DMS153 (cell line): ENCODE results near the gene SCAF8.
A peak's percentile ranks its signal among the peaks of the same experiment; 100 is the strongest.
"Not testable (repeated sequence)": the region's sequence is repeated elsewhere in the genome, so short reads cannot be mapped to it uniquely, and the experiment has no call there.

Experiments
- DNase-seq: peaks from one replicate; lab custom pipeline; 2025; lab: John Stamatoyannopoulos, UW

Gene SCAF8

DNA sequence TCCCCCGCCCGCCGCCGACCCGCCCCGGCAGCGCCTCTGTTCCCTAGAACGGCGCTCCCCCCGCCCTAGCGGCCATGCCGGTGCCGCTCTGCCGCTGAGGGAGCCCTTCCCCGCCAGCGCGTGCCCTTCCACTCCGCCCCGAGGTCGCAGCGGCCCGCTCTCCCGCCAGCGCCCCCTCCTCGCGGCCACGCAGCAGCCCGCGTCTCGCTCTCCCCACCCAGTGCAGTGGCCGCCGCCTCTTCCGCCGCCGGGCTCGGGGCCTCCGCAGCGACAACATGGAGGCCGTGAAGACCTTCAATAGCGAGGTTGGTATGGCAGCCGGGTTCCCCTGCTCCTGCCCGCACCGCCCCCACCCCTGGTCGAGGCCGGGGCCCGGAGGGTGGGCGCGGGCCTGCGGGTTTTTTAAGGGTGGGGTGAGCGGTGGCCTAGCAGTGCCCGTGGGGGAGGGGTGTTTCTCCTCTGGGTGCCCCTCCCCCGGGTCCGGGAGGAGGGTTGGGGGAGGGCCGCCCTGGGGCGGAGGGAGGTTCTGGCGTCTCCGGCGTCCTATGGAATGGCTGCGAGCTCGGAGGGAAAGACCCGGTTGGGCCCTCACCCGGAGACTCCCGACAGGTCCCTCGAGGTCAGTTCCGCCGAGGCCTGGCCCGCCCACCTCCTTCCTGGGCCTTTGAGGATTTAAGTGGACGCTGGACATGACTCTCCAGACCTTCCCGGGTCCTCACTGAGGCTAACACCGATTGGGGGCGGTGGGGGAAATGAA lies 588 bp downstream of the SCAF8 start:
- DNase-seq: peak; percentile 63

- DNase-seq: no peak
Measured at GRCh38 chr6:154736618-154737259, 3.5 kb downstream of the SCAF8 start.

- no peak for DNase-seq
Measured at GRCh38 chr6:154737424-154737823, 4.2 kb downstream of the SCAF8 start.

DNA sequence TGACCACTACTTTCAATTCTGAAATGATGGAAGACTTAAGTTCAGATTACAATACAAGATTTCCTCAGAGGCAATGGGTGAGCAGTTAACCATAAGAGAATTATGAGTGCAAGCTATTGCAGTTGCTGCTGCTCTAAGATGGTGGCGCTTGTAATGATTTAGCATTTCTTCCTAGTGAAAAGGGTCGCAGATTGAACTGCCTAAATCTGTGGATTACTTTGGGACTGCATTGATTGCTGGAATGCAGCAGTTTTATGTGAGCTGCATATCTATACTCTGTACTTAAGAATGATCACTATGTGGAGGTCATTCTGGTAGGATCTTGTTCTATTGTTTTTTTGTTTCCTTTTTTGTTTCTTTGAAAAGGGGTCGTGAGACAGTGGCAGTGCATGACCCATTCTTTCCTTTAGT lies 5.3 kb downstream of the SCAF8 start:
- DNase-seq: no peak

DNA sequence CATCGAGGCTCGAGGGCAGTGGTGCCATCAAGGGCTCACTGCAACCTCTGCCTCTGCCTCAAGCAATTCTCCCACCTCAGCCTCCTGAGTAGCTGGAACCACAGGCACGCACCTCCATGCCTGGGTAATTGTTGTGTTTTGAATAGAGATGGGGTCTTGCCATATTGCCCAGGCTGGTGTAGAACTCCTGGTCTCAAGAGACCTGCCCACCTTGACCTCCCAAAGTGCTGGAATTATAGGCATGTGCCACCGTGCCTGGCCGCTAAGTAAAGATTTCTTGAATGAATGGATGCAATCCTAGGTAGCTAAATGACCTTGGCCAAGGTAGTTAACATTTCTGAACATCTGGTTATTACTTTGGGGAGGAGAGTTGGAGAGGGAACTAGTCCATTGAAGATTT lies 7.4 kb downstream of the SCAF8 start:
- no peak for DNase-seq

GRCh38 chr6:154742891-154743290 lies 9.7 kb downstream of the SCAF8 start:
- no peak for DNase-seq

DNA sequence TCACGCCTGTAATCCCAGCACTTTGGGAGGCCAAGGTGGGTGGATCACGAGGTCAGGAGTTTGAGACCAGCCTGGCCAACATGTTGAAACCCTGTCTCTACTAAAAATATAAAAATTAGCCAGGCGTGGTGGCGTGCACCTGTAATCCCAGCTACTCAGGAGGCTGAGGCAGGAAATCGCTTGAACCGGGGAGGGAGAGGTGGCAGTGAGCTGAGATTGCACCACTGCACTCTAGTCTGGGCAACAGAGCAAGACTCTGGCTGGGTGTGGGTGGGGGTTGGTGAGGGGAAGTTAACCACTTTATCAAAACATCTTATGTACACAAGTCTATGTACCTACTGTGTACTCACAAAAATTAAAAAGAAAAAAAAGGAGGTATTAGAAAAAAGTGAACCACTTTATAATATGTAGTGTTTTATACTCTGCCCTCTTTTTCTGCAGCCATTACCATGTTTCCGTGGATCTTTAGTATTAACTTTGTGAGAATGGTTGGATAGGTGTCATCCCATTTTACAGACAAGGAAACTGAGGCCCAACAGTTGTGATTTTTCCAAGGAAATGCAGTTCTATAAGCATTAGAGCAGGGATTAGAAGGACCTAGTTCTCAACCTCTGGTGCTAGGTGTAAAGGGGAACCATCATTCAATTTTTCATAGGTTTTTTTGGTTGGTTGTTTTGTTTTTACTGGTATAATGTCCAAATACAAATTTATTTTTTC lies 11.0 kb downstream of the SCAF8 start:
- not testable (repeated sequence) for DNase-seq

GRCh38 chr6:154745243-154745642 lies 12.0 kb downstream of the SCAF8 start:
- no peak for DNase-seq

DNA sequence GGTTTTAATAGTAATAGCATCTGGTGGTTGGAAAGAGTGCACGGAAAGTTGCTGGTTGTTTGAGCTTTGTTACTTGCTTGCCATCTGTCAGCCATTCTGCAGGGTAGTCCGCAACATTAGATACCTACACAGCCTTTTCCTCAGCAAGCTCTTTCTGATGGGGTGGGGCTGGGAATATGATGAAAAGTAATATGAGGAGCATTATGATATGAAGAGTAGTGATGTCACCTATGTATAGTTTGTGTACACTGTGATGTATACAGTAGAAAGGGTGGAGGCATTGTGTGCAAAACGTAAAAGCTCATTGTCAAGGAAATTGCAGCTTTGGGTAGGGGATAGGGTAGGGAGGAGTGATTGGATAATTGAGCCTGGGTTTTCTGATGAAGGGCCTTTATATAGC lies 16.1 kb downstream of the SCAF8 start:
- no peak for DNase-seq

DNA sequence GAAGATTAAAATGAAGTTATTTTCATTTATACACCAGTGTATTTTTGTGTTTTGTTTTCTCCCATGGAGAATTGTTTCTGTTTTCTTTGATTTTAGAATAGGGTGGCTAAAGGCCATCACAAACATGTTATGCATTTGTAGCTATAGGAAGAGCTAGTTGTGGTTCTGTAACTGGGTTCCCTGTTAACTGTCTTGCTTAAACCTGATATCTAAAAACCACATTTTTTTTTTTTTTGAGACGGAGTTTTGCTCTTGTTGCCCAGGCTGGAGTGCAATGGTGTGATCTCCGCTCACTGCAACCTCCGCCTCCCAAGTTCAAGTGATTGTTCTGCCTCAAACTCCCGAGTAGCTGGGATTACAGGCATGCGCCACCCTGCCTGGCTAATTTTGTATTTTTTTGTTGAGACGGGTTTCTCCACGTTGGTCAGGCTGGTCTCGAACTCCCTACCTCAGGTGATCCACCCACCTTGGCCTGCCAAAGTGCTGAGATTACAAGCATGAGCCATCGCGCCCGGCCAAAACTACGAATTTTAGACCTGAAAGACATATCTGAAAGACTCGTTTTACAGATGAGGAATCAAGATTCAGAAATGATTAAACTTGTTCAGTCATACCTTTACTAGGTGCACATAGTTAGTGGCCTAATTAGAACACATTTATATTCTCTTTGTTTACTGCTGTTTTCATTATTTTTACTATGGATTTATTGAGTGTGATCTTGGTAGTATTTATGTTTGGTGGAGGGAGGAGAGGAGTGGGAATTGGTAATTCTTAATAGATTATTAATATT lies 18.0 kb downstream of the SCAF8 start:
- no peak for DNase-seq

DNA sequence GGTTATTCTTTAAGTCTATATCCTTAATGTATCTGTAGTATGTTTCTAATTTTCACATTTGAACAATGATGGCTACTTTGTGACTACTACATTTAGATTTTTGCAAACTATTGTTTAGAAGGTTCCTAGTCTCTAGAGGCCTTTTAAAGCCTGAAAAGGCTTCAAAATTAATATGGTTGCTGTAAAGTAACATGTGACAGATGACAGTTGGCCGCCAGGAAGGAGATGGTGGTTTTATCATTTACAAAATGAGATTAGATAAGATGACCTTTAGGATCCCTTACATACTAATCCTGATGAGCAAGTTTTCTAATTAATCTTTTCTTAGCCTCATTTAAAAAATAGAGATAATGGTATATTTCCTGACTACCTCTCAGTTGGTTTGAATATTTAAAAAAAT lies 18.8 kb downstream of the SCAF8 start:
- no peak for DNase-seq

- DNase-seq: no peak
Measured at GRCh38 chr6:154754152-154754551, 20.9 kb downstream of the SCAF8 start.

DNA sequence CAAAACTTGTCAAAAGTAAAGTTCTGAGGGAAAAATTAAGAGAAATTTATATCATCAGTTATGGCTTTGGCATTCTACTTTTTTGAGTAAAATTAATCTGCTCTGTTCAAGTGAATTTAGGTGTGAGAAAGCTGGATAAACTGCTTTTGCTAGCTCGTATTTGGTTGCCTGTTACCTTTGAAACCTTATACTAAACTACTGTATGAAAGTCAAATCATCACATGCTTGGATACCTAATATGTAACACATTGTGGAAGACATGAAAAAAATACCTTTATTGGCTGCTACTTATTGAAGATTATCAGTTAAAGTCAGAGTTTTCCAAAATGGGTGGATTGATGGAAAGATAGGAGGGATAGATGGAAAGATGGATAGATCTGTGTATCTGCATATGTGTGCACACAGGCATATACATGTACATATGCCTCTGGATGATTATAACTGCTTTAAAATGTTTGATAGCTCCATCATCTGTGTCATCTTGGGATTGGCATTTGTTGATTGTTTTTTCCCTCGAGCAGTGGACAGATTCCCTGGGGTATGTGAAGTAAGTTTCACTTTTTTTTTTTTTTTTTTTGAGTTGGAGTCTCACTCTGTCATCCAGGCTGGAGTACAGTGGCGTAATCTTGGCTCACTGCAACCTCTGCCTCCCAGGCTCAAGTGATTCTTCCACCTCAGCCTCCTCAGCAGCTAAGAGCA lies 24.3 kb downstream of the SCAF8 start:
- DNase-seq: no peak

GRCh38 chr6:154758125-154758524 lies 24.9 kb downstream of the SCAF8 start:
- no peak for DNase-seq

DNA sequence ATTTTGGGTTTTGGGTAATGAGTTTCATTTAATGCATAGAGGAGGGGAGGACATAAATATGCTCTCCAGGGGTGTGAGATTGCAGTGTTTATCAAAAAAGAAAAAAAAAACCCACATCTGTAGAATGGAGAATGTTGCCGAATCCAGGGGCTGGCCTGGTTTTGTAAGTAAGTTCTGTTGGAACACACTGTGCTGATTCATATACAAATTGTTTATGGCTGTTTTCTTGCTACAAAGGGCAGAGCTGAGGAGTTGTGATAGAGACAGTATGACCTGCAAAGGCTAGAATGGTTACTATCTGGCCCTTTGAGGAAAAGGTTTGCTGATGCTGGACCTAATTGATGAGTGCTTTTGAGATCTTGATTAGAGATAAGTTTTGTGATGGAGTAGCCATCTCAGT lies 30.4 kb downstream of the SCAF8 start:
- no peak for DNase-seq

- no peak for DNase-seq
Measured at GRCh38 chr6:154765273-154765672, 32.1 kb downstream of the SCAF8 start.

DNA sequence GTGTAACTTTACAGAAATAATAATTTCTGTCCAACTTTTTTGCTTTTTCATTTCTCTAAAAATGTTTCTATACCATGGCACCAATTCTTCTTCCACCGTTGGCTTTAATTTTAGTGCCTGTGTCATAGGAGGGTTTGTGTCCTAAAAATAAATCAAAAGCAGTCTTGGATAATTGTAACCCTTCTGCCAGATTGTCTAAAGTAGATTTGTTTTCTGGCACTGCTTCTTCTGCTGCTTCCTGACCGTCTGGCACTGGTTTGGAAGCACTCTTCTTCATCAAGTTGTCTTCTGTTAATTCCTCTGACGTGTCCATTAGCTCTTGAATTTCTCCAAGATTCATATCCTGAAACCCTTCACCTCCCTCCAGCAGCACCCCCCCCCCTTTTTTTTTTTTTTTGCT lies 33.1 kb downstream of the SCAF8 start:
- DNase-seq: no peak

GRCh38 chr6:154767003-154767723 lies 33.9 kb downstream of the SCAF8 start:
- DNase-seq: no peak

DNA sequence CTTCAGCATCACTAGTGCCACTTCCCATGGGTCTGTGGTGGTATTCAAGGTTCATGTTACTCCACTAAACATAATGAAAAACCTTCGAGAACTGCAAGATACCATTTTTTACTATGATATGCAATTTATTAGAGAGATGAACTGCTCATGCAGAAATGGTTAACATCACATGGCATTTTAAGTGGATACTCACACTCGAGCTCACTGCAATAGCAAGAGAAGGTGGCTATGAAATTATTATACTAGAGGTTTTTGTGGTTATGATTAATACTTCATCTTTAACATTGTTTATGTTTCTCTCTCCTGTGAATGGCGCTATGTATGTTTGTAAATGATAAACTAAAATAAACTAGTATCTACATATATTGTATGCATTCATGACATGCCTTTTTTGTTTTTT lies 35.1 kb downstream of the SCAF8 start:
- DNase-seq: no peak

DNA sequence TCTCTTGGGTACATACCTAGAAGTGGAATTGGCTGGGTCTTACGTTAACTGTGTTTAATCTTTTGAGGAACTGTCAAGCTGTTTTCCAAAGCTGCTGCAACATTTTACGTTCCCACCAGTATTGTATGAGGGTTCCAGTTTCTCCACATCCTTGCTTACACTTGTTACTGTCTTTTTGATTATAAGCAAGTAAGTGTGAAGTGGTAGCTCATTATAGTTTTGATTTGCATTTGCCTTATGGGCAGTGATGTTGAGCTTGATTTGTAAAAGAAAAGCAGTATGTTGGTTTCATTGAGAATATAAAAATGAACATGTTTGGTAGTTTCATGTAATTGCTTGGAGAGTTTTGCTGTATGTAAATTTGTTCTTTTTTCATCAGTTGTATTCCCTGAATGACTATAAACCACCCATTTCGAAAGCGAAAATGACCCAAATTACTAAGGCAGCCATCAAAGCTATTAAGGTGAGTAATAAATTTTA lies 40.4 kb downstream of the SCAF8 start:
- no peak for DNase-seq

GRCh38 chr6:154779157-154779556 lies 45.9 kb downstream of the SCAF8 start:
- not testable (repeated sequence) for DNase-seq
